ENCODE data around the gene ARFGAP2.
"Not testable (repeated sequence)": the region's sequence is repeated elsewhere in the genome, so short reads cannot be mapped to it uniquely, and the experiment has no call there.

Gene ARFGAP2

GRCh38 chr11:47215366-47215910 is 38.8 kb upstream of the ARFGAP2 start:
- H3K36me3 ChIP-seq: no peaks in the 10 kb centered on the region
- no peaks in the 10 kb centered on the region for H3K4me1 ChIP-seq
- H3K27me3 ChIP-seq: no peaks in the 10 kb centered on the region
- peak overlapping the region; percentile 68 for H3K4me3 ChIP-seq (ENCODE audit: low read depth, low read length)
- TF ChIP-seq CTCF (IDR thresholded peaks at IDR 0.05; ENCODE audit: low read depth, low read length): no peak
- no peak for DNase-seq
- no peaks in the 10 kb centered on the region for H3K9me3 ChIP-seq

- H3K4me3 ChIP-seq (ENCODE audit: low read depth, low read length): peak overlapping the region; percentile 68
Observed at GRCh38 chr11:47213950-47214565, 37.4 kb upstream of the ARFGAP2 start.

DNA sequence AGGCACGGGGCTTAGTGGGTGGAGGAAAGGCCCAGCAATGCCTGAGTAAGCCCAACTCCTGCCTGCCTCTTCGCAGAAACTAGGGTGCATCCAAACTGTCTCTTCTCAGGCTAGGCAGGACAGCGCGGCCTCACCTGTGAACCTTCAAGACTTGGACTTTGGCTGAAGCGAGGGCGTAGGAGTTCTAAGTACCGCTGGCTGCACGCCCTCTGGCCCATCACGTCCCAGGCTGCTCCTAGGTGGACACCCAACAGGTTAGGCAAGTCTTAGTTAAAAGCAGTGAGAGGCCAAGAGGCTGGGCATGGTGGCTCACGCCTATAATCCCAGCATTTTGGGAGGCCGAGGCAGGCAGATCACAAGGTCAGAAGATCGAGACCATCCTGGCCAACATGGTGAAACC is 36.3 kb upstream of the ARFGAP2 start:
- DNase-seq: no peak
- H3K9me3 ChIP-seq: no peaks in the 10 kb centered on the region
- TF ChIP-seq CTCF (IDR thresholded peaks at IDR 0.05; ENCODE audit: low read depth, low read length): no peak

More at GRCh38 chr11:47213950-47214565, 37.4 kb upstream of the ARFGAP2 start:
- TF ChIP-seq CTCF (IDR thresholded peaks at IDR 0.05; ENCODE audit: low read depth, low read length): no peak
- DNase-seq: peak; percentile 75
- no peaks in the 10 kb centered on the region for H3K27me3 ChIP-seq
- no peaks in the 10 kb centered on the region for H3K36me3 ChIP-seq
- H3K9me3 ChIP-seq: no peaks in the 10 kb centered on the region
- H3K4me1 ChIP-seq: no peaks in the 10 kb centered on the region

GRCh38 chr11:47208628-47209027 is 31.9 kb upstream of the ARFGAP2 start:
- Histone ChIP-seq H3K9me3 (no peaks in the 10 kb centered on the region), H3K27me3 (no peaks in the 10 kb centered on the region), H3K4me3 (ENCODE audit: low read depth, low read length) (no peak overlapping the region), H3K4me1 (no peaks in the 10 kb centered on the region), H3K36me3 (no peaks in the 10 kb centered on the region)
- DNase-seq: no peak
- no peak for TF ChIP-seq CTCF (IDR thresholded peaks at IDR 0.05; ENCODE audit: low read depth, low read length)

More for the DNA sequence above, 36.3 kb upstream of the ARFGAP2 start:
- H3K4me3 ChIP-seq (ENCODE audit: low read depth, low read length): no peak overlapping the region
- H3K4me1 ChIP-seq: no peaks in the 10 kb centered on the region
- no peaks in the 10 kb centered on the region for H3K36me3 ChIP-seq
- no peaks in the 10 kb centered on the region for H3K27me3 ChIP-seq

GRCh38 chr11:47208008-47208552 is 31.4 kb upstream of the ARFGAP2 start:
- H3K4me3 ChIP-seq (ENCODE audit: low read depth, low read length); H3K27me3 ChIP-seq; H3K9me3 ChIP-seq; DNase-seq; H3K4me1 ChIP-seq; H3K36me3 ChIP-seq: not testable (repeated sequence)

GRCh38 chr11:47207459-47207858 is 30.8 kb upstream of the ARFGAP2 start:
- Histone ChIP-seq H3K4me1 (no peaks in the 10 kb centered on the region), H3K27me3 (no peaks in the 10 kb centered on the region), H3K4me3 (ENCODE audit: low read depth, low read length) (no peak overlapping the region), H3K36me3 (no peaks in the 10 kb centered on the region), H3K9me3 (no peaks in the 10 kb centered on the region)
- DNase-seq: no peak
- no peak for TF ChIP-seq CTCF (IDR thresholded peaks at IDR 0.05; ENCODE audit: low read depth, low read length)

GRCh38 chr11:47206577-47206976 is 29.9 kb upstream of the ARFGAP2 start:
- not testable (repeated sequence) for H3K36me3 ChIP-seq; H3K4me3 ChIP-seq (ENCODE audit: low read depth, low read length); H3K27me3 ChIP-seq; H3K4me1 ChIP-seq; DNase-seq; H3K9me3 ChIP-seq
